Stimulated activated CD4-positive, alpha-beta T cell treated with anti-CD3 and anti-CD28 coated beads, TNF-alpha, amount 100 ng/mL, for 48 hours (primary cell): Measurements from ENCODE around the gene SPATA19.

Source experiments
- DNase-seq, 3 donors: peaks; one replicate each; pipeline ENCODE4 v3.0.0-alpha.2; 2020; ENCODE audit warnings: low read depth in 3 of 3

SPATA19 gene

GRCh38 chr11:133835593-133836548, 9.4 kb downstream of the SPATA19 start:
- DNase-seq = no peak

GRCh38 chr11:133834682-133835592, 10.4 kb downstream of the SPATA19 start:
- peak in 2 of 3 donors; percentile 27 to 32 for DNase-seq

GRCh38 chr11:133833898-133834681, 11.2 kb downstream of the SPATA19 start:
- no peak for DNase-seq

GRCh38 chr11:133832991-133833897, 12.1 kb downstream of the SPATA19 start:
- no peak for DNase-seq

- no peak for DNase-seq
These were observed 13.0 kb downstream of the SPATA19 start for GRCh38 chr11:133832096-133832990.

- no peak for DNase-seq
These were observed 14.1 kb downstream of the SPATA19 start for GRCh38 chr11:133830931-133831907.

- no peak for DNase-seq
These were observed 15.7 kb downstream of the SPATA19 start for GRCh38 chr11:133829566-133829965.

- no peak for DNase-seq
These were observed 16.4 kb downstream of the SPATA19 start for GRCh38 chr11:133828871-133829270.

GRCh38 chr11:133827556-133827955, 17.8 kb downstream of the SPATA19 start:
- no peak for DNase-seq

- DNase-seq = no peak
These were observed 18.4 kb downstream of the SPATA19 start for GRCh38 chr11:133826866-133827265.

GRCh38 chr11:133825666-133826065, 19.6 kb downstream of the SPATA19 start:
- DNase-seq = no peak

- DNase-seq = no peak
These were observed 20.2 kb downstream of the SPATA19 start for GRCh38 chr11:133825156-133825555.

GRCh38 chr11:133824593-133824992, 20.7 kb downstream of the SPATA19 start:
- no peak for DNase-seq

- no peak for DNase-seq
These were observed 21.7 kb downstream of the SPATA19 start for GRCh38 chr11:133823614-133824013.

- DNase-seq = no peak
These were observed 22.1 kb downstream of the SPATA19 start for GRCh38 chr11:133823211-133823610.

- DNase-seq = peak in 1 of 3 donors; percentile 35
These were observed 23.5 kb downstream of the SPATA19 start for GRCh38 chr11:133821776-133822175.

- no peak for DNase-seq
These were observed 25.5 kb downstream of the SPATA19 start for GRCh38 chr11:133819746-133820315.

GRCh38 chr11:133819114-133819513, 26.2 kb downstream of the SPATA19 start:
- no peak for DNase-seq
